OCI-LY7 (cell line): ENCODE measurements around the gene OR10A3.

ENCODE experiments used
- EZH2phosphoT487 ChIP-seq: fragments of 200-600 bp; sonication (generic); IDR thresholded peaks from 2 replicates; pipeline ENCODE4 v1.6.1; 2018; ENCODE audit warnings: low read depth, borderline replicate concordance, mild to moderate bottlenecking, mixed run types, antibody characterized with exemption, low read length, moderate library complexity, mixed read lengths
- TF ChIP-seq, protein P1 (sequence below): fragments of 200-600 bp; sonication (generic); conservative IDR thresholded peaks from 2 replicates; pipeline ENCODE4 v1.5.1; 2014; ENCODE audit warnings: mild to moderate bottlenecking, antibody characterized with exemption, low read length, moderate library complexity, mixed read lengths

DNA sequence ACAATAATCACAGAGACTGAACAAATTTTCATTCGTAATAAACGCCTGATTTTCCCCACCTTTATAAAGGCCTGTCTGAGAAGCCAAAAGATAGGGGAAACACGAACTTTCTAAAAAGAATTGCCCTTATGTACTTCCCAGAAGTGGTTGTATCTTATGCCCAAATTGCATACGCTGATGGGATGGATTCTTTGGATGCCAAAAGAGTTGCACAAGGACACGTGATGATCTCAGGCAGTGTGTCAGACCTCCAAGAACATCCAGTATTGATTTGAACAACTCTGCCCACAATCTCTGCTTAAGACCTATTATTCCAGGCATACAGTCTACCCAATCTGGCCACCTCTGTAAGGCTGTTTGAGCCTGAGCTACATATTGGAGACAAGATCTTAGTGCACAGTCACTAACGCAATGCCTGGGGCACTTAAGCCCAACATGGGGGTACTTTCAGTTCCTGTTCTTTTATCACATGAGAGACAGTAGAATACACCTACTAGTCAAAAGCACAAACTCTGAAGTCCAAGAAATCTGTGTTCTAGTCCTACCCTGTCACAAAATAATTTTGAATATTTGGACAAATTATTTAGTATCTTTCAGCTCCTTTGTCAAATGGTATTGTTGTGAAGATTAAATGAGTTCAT lies 49.3 kb downstream of the OR10A3 start:
- TF ChIP-seq, protein P1, sequence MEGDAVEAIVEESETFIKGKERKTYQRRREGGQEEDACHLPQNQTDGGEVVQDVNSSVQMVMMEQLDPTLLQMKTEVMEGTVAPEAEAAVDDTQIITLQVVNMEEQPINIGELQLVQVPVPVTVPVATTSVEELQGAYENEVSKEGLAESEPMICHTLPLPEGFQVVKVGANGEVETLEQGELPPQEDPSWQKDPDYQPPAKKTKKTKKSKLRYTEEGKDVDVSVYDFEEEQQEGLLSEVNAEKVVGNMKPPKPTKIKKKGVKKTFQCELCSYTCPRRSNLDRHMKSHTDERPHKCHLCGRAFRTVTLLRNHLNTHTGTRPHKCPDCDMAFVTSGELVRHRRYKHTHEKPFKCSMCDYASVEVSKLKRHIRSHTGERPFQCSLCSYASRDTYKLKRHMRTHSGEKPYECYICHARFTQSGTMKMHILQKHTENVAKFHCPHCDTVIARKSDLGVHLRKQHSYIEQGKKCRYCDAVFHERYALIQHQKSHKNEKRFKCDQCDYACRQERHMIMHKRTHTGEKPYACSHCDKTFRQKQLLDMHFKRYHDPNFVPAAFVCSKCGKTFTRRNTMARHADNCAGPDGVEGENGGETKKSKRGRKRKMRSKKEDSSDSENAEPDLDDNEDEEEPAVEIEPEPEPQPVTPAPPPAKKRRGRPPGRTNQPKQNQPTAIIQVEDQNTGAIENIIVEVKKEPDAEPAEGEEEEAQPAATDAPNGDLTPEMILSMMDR = no peak
- TF ChIP-seq EZH2phosphoT487 = no peak
